ENCODE results near the gene MPPED2. TPM values are rescaled to one million over a fixed set of nuclear protein-coding genes. Genes with fewer than 3 reads are reported as not detected.

Gene MPPED2
- total RNA-seq, 1 experiment from 2014 or later = not detected

GRCh38 chr11:30433831-30434230 is 152.3 kb downstream of the MPPED2 start:
- Histone ChIP-seq H3K4me3 (replicated peaks in 1 of 2; ENCODE audit: low read depth in 1 of 2, low read length in 2 of 2) (no peak overlapping the region), H2AFZ (ENCODE audit: low read depth, low read length, poor library complexity, severe bottlenecking) (no peak overlapping the region), H3K79me2 (ENCODE audit: insufficient read depth, low read length) (no peaks in the 10 kb centered on the region), H3K9me3 (ENCODE audit: control insufficient read depth in 1 of 2, insufficient read depth in 1 of 2, low read depth in 1 of 2, low read length in 2 of 2) (no peaks in the 10 kb centered on the region), H3K27ac (ENCODE audit: low read depth, low read length) (no peak overlapping the region), H3K36me3 (ENCODE audit: control insufficient read depth in 1 of 2, insufficient read depth in 2 of 2, low read length in 2 of 2) (no peaks in the 10 kb centered on the region), H3K4me2 (ENCODE audit: low read length) (no peak overlapping the region), H3K4me1 (ENCODE audit: control insufficient read depth in 1 of 2, insufficient read depth in 2 of 2, low read length in 2 of 2) (no peaks in the 10 kb centered on the region), H3K9ac (ENCODE audit: low read length) (no peak overlapping the region), H3K27me3 (ENCODE audit: insufficient read depth, low read length) (peaks cover 67% of the 10 kb centered on the region), H3K9me2 (ENCODE audit: insufficient read depth) (no peaks in the 10 kb centered on the region), H4K20me1 (ENCODE audit: insufficient read depth) (no peaks in the 10 kb centered on the region)
- ChIA-PET CTCF (no interaction called here), RAD21 (ENCODE audit: low non-redundant PET in 1 of 2, low total read pairs in 2 of 2, uncharacterized antibody in 2 of 2, unreplicated experiment in 2 of 2) (no interaction called here), POLR2A (no interaction called here)
- ATAC-seq = no peak
- no peak for TF ChIP-seq SIN3A (IDR thresholded peaks at IDR 0.05; ENCODE audit: low read depth)
- TF ChIP-seq FOSL1 (IDR thresholded peaks at IDR 0.05; ENCODE audit: low read depth) = no peak
- TF ChIP-seq SP1 (IDR thresholded peaks at IDR 0.05; ENCODE audit: low read depth) = no peak
- no peak for TF ChIP-seq REST (IDR thresholded peaks at IDR 0.05; ENCODE audit: low read depth)
- no peak for TF ChIP-seq JUND (IDR thresholded peaks at IDR 0.05)
- no peak for TF ChIP-seq ZFX (IDR thresholded peaks at IDR 0.05)
- TF ChIP-seq POLR2AphosphoS5 (IDR thresholded peaks at IDR 0.05; ENCODE audit: low read depth, low read length) = no peak
- no peak for TF ChIP-seq ZBTB33 (IDR thresholded peaks at IDR 0.05; ENCODE audit: extremely low read depth, insufficient replicate concordance, low read length)
- no peak for TF ChIP-seq RAD21 (IDR thresholded peaks at IDR 0.05; ENCODE audit: low read depth)
- no peak for TF ChIP-seq YY1 (IDR thresholded peaks at IDR 0.05; ENCODE audit: extremely low read depth, insufficient replicate concordance, low read depth, low read length)
- no peak for TF ChIP-seq MAX (IDR thresholded peaks at IDR 0.05)
- TF ChIP-seq SRF (IDR thresholded peaks at IDR 0.05; ENCODE audit: low read depth) = no peak
- no peak for TF ChIP-seq EZH2phosphoT487 (IDR thresholded peaks at IDR 0.05; ENCODE audit: borderline replicate concordance)
- no peak for TF ChIP-seq EGR1 (IDR thresholded peaks at IDR 0.05; ENCODE audit: low read depth)
- TF ChIP-seq EZH2 (IDR thresholded peaks at IDR 0.05) = no peak
- no peak for TF ChIP-seq POLR2A (IDR thresholded peaks at IDR 0.05; ENCODE audit: borderline replicate concordance, extremely low read depth, insufficient read depth, insufficient read length)
- TF ChIP-seq ZNF274 (IDR thresholded peaks at IDR 0.05; ENCODE audit: low read depth, low read length) = no peak
- intact Hi-C loops (cut with micrococcal nuclease) = no loop called here
- DNase-seq (ENCODE audit: low read depth, low spot score) = no peak
- BruUV-seq (replicated peaks) = no TSS peak
